Measurements from ENCODE around the gene C16orf96. TPM values are rescaled to one million over a fixed set of nuclear protein-coding genes. Genes with fewer than 3 reads are reported as not detected.

Gene C16orf96
- total and polyA plus RNA-seq, 2 of the 13 experiments (the other 11 are each of a cell fraction or from before 2014, with no cell fraction given): 0.03 TPM; not detected in 1

DNA sequence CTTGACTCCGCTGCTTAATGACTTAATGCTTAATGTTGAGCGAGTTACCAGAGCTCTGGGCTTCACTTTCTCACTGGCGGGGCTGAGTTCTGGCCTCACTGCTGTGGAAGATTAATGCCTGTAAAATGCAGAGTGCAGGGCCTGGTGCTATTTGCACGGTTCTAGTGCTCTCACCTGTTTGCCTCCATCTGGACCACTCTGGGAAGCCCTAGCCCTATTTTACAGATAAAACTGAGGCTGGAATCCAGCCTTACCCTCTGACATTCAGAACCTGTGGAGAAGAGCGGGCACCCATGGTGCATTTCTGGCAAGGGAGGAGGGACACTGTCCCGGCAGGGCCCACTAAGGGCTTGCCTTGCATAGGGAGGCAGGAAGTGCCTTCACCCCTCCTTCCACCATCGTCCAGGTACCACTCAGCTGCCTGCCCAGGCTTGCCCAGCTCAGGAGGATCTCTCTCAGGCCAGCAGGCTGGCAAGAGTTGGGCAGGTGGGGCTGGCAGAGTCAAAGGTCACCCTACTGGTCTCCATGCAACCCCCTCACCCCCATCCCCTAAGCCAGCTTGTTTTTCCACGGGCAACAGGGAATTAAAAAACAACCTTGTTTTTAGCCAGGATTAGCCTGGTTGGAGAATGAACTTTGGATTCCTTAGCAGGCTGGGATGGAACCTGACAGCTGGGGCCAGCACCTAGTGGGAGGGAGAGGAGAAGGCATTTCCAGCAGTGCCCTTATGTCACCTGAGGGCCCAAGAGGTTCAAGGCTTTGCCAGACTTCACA, 62.7 kb downstream of the C16orf96 start (continued):
- TF ChIP-seq TCF12 (IDR thresholded peaks at IDR 0.05): no peak
- TF ChIP-seq TCF12 (CRISPR knock-in tag; IDR thresholded peaks at IDR 0.05): no peak
- no peak for TF ChIP-seq ZNF782 (CRISPR knock-in tag; IDR thresholded peaks at IDR 0.05; ENCODE audit: borderline replicate concordance)
- no peak for TF ChIP-seq JARID2 (CRISPR knock-in tag; IDR thresholded peaks at IDR 0.05; ENCODE audit: insufficient replicate concordance)
- no peak for TF ChIP-seq BRCA1 (CRISPR knock-in tag; IDR thresholded peaks at IDR 0.05)
- peak; percentile 51 for TF ChIP-seq SAP130 (CRISPR knock-in tag; IDR thresholded peaks at IDR 0.05; ENCODE audit: low read depth)
- TF ChIP-seq IRF2 (CRISPR knock-in tag; IDR thresholded peaks at IDR 0.05): no peak
- 0 out of 2 replicates have a peak, but pooled peaks have one; percentile 27 for TF ChIP-seq ZNF546 (CRISPR knock-in tag; conservative IDR thresholded peaks at IDR 0.05)
- no peak for TF ChIP-seq ZNF274 (CRISPR knock-in tag; IDR thresholded peaks at IDR 0.05)
- TF ChIP-seq, protein P1, sequence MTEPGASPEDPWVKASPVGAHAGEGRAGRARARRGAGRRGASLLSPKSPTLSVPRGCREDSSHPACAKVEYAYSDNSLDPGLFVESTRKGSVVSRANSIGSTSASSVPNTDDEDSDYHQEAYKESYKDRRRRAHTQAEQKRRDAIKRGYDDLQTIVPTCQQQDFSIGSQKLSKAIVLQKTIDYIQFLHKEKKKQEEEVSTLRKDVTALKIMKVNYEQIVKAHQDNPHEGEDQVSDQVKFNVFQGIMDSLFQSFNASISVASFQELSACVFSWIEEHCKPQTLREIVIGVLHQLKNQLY (CRISPR knock-in tag; IDR thresholded peaks at IDR 0.05): no peak
- no peak for TF ChIP-seq ZBTB42 (CRISPR knock-in tag; IDR thresholded peaks at IDR 0.05)
- TF ChIP-seq, protein P2, sequence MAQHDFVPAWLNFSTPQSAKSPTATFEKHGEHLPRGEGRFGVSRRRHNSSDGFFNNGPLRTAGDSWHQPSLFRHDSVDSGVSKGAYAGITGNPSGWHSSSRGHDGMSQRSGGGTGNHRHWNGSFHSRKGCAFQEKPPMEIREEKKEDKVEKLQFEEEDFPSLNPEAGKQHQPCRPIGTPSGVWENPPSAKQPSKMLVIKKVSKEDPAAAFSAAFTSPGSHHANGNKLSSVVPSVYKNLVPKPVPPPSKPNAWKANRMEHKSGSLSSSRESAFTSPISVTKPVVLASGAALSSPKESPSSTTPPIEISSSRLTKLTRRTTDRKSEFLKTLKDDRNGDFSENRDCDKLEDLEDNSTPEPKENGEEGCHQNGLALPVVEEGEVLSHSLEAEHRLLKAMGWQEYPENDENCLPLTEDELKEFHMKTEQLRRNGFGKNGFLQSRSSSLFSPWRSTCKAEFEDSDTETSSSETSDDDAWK (CRISPR knock-in tag; IDR thresholded peaks at IDR 0.05): no peak
- TF ChIP-seq MATR3 (CRISPR knock-in tag; IDR thresholded peaks at IDR 0.05): no peak
- no peak for TF ChIP-seq SIX4 (CRISPR knock-in tag; IDR thresholded peaks at IDR 0.05)
- TF ChIP-seq ZC3H13 (CRISPR knock-in tag; IDR thresholded peaks at IDR 0.05): no peak
- no peak for TF ChIP-seq NR2C2 (CRISPR knock-in tag; IDR thresholded peaks at IDR 0.05; ENCODE audit: borderline replicate concordance)
- TF ChIP-seq SNAI1 (CRISPR knock-in tag; IDR thresholded peaks at IDR 0.05; ENCODE audit: borderline replicate concordance): no peak
- TF ChIP-seq, protein P3, sequence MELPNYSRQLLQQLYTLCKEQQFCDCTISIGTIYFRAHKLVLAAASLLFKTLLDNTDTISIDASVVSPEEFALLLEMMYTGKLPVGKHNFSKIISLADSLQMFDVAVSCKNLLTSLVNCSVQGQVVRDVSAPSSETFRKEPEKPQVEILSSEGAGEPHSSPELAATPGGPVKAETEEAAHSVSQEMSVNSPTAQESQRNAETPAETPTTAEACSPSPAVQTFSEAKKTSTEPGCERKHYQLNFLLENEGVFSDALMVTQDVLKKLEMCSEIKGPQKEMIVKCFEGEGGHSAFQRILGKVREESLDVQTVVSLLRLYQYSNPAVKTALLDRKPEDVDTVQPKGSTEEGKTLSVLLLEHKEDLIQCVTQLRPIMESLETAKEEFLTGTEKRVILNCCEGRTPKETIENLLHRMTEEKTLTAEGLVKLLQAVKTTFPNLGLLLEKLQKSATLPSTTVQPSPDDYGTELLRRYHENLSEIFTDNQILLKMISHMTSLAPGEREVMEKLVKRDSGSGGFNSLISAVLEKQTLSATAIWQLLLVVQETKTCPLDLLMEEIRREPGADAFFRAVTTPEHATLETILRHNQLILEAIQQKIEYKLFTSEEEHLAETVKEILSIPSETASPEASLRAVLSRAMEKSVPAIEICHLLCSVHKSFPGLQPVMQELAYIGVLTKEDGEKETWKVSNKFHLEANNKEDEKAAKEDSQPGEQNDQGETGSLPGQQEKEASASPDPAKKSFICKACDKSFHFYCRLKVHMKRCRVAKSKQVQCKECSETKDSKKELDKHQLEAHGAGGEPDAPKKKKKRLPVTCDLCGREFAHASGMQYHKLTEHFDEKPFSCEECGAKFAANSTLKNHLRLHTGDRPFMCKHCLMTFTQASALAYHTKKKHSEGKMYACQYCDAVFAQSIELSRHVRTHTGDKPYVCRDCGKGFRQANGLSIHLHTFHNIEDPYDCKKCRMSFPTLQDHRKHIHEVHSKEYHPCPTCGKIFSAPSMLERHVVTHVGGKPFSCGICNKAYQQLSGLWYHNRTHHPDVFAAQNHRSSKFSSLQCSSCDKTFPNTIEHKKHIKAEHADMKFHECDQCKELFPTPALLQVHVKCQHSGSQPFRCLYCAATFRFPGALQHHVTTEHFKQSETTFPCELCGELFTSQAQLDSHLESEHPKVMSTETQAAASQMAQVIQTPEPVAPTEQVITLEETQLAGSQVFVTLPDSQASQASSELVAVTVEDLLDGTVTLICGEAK (IDR thresholded peaks at IDR 0.05): no peak
- TF ChIP-seq, protein P3 (CRISPR knock-in tag; IDR thresholded peaks at IDR 0.05): no peak
- TF ChIP-seq ZNF234 (CRISPR knock-in tag; conservative IDR thresholded peaks at IDR 0.05): no peak
- TF ChIP-seq REXO4 (CRISPR knock-in tag; IDR thresholded peaks at IDR 0.05; ENCODE audit: borderline replicate concordance): no peak

Data from HepG2 (cell line).